ENCODE results near the gene MYH14.

Gene MYH14

DNA sequence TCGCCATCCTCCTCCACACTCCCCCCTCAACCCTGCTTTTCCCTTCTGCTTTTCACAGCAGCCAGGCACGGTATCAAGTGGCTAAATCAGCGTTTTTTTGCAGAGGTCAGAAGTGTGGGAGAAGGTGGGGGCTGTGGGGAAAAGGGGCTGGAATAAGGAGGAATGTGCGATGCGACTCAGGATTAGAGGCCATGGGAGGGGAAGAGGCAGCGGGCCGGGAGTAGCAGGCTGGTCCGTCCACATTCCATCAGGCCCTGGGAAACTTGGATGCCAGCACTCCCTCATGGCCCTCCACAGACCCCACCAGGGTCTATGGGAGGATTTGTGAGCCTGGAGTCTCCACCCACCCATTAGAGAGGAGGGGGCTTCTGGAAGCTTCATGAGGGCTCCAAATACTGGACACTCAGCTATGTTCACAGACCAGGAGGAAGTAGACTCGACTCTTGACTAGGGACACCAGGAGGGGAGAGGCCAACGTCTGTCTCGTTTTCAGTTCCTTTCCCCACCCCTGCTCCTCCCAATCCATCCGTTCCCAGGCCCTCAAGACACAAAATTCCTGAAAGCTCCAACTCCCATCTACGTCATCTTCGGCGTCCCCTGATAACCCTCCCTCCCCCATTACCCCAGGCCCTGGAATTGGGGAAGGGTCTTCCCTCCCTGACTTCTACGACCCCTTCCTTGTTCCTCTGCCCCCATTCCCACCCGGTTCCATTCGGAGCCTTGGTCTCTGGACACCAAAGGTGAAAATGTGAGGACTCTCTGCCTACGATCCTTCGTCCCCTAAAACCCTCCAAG is 129.0 kb downstream of the MYH14 start:
- peaks cover 12% of the 10 kb centered on the region for H4K20me1 ChIP-seq (ENCODE audit: control insufficient read depth, insufficient read depth, low read depth, low read length)
- TF ChIP-seq EZH2phosphoT487 (IDR thresholded peaks at IDR 0.05; ENCODE audit: borderline replicate concordance, low read length): no peak
- TF ChIP-seq, protein P1, sequence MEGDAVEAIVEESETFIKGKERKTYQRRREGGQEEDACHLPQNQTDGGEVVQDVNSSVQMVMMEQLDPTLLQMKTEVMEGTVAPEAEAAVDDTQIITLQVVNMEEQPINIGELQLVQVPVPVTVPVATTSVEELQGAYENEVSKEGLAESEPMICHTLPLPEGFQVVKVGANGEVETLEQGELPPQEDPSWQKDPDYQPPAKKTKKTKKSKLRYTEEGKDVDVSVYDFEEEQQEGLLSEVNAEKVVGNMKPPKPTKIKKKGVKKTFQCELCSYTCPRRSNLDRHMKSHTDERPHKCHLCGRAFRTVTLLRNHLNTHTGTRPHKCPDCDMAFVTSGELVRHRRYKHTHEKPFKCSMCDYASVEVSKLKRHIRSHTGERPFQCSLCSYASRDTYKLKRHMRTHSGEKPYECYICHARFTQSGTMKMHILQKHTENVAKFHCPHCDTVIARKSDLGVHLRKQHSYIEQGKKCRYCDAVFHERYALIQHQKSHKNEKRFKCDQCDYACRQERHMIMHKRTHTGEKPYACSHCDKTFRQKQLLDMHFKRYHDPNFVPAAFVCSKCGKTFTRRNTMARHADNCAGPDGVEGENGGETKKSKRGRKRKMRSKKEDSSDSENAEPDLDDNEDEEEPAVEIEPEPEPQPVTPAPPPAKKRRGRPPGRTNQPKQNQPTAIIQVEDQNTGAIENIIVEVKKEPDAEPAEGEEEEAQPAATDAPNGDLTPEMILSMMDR (IDR thresholded peaks at IDR 0.05; ENCODE audit: low read depth, low read length, poor library complexity, severe bottlenecking): no peak
- H3K9me2 ChIP-seq (replicated peaks; ENCODE audit: control insufficient read depth, low read length): no peaks in the 10 kb centered on the region
- peak overlapping the region; percentile 99 for H3K4me2 ChIP-seq (ENCODE audit: low read length)
- H3K27ac ChIP-seq (ENCODE audit: low read depth, low read length): peak overlapping the region; percentile 85
- H3K27me3 ChIP-seq (ENCODE audit: control insufficient read depth, low read length): peaks cover 9% of the 10 kb centered on the region
- H3K4me3 ChIP-seq (ENCODE audit: low read length): peak overlapping the region; percentile 84
- H3K79me2 ChIP-seq (ENCODE audit: control insufficient read depth, low read length): peaks cover 29% of the 10 kb centered on the region
- peaks cover 73% of the 10 kb centered on the region for H3K4me1 ChIP-seq (ENCODE audit: control insufficient read depth, low read length)
- H3K36me3 ChIP-seq (ENCODE audit: control insufficient read depth, low read length): peaks cover 53% of the 10 kb centered on the region
- peaks cover 29% of the 10 kb centered on the region for H3F3A ChIP-seq (ENCODE audit: control insufficient read depth, insufficient read depth)
- H3K9me3 ChIP-seq (ENCODE audit: control insufficient read depth, insufficient read depth, low read length): no peaks in the 10 kb centered on the region

DNA sequence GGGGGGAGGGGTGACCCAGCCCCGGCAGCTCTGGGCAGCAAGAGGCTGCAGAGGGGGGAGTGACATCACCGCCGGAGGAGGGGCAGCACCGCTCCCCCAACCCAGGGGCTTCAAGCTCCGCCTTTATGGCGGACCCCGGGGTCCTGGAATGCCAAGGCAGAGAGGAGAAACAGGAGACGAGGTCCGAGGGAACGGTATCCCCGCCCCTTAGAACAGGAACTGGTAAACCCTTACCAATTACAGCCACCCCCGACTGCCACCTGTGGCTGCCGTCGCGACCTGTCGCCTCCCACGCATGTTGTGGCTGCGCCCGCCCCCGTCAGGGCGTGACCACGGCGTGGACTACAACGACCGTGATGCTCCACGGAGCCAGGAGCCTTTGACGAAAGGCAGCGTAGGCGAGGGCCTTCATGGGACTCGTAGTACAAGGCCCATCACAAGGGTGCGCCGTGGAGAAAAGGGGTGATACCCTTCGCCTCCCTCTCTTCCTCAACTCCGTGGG is 129.9 kb downstream of the MYH14 start:
- Histone ChIP-seq H3K4me1 (ENCODE audit: control insufficient read depth, low read length) (peaks cover 67% of the 10 kb centered on the region), H3K79me2 (ENCODE audit: control insufficient read depth, low read length) (peaks cover 37% of the 10 kb centered on the region), H3K4me2 (ENCODE audit: low read length) (peak overlapping the region; percentile 99), H3K4me3 (ENCODE audit: low read length) (peak overlapping the region; percentile 84), H3K27me3 (ENCODE audit: control insufficient read depth, low read length) (peaks cover 2% of the 10 kb centered on the region; the same call in 1 of the 2 replicates), H4K20me1 (ENCODE audit: control insufficient read depth, insufficient read depth, low read depth, low read length) (peaks cover 10% of the 10 kb centered on the region), H3K9me2 (replicated peaks; ENCODE audit: control insufficient read depth, low read length) (no peaks in the 10 kb centered on the region), H3K27ac (ENCODE audit: low read depth, low read length) (peak overlapping the region; percentile 85), H3F3A (ENCODE audit: control insufficient read depth, insufficient read depth) (peaks cover 29% of the 10 kb centered on the region), H3K9me3 (ENCODE audit: control insufficient read depth, insufficient read depth, low read length) (no peaks in the 10 kb centered on the region), H3K36me3 (ENCODE audit: control insufficient read depth, low read length) (peaks cover 61% of the 10 kb centered on the region)
- TF ChIP-seq EZH2phosphoT487 (IDR thresholded peaks at IDR 0.05; ENCODE audit: borderline replicate concordance, low read length): no peak
- TF ChIP-seq, protein P1 (IDR thresholded peaks at IDR 0.05; ENCODE audit: low read depth, low read length, poor library complexity, severe bottlenecking): peak; percentile 8

DNA sequence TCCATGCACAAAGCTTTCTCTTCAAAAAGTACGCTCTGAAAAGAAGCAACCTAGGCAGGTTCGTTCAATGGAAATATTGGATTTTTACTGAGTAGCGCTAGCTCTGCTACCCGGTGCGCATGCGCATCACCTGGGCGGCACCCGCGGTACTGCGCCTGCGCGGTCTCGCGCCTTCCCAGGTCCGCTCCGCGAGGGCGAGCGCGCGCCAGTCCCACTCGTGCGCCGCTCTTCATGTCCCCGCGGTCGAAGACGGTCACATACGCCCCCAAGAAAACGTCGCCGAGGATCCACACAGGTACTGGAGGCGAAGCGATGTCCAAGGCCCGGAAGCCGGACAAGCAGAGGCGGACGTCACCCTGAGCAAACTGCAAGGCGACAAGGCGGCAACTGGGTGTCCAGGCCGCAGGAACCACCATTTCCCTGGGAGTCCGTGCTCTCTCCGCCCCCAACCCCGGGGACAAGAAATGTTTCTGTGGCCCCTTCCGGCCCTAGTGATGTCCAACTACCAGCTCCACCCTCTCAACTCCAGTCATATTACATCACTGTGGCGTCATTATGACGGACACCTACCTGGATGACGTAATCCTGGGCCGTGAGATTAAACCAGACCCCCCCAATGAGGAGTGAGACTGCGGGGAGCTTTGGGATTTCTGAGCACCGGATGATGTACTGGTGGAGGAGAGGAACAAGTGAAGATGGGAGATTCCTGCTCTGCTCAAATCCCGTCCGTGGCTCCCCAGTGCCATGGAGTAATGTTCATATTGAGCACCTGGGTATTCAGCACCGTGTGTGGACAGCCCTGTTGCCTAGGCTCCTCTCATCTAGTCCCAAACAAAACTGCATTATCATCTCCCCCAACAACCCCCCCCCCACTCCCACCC is 130.6 kb downstream of the MYH14 start:
- peaks cover 30% of the 10 kb centered on the region for H3F3A ChIP-seq (ENCODE audit: control insufficient read depth, insufficient read depth)
- H3K4me3 ChIP-seq (ENCODE audit: low read length): peak overlapping the region; percentile 84
- peak overlapping the region; percentile 99 for H3K4me2 ChIP-seq (ENCODE audit: low read length)
- no peaks in the 10 kb centered on the region for H3K9me2 ChIP-seq (replicated peaks; ENCODE audit: control insufficient read depth, low read length)
- peak overlapping the region; percentile 85 for H3K27ac ChIP-seq (ENCODE audit: low read depth, low read length)
- H3K36me3 ChIP-seq (ENCODE audit: control insufficient read depth, low read length): peaks cover 67% of the 10 kb centered on the region
- H3K9me3 ChIP-seq (ENCODE audit: control insufficient read depth, insufficient read depth, low read length): no peaks in the 10 kb centered on the region
- peaks cover 64% of the 10 kb centered on the region for H3K4me1 ChIP-seq (ENCODE audit: control insufficient read depth, low read length)
- peaks cover 10% of the 10 kb centered on the region for H4K20me1 ChIP-seq (ENCODE audit: control insufficient read depth, insufficient read depth, low read depth, low read length)
- TF ChIP-seq EZH2phosphoT487 (IDR thresholded peaks at IDR 0.05; ENCODE audit: borderline replicate concordance, low read length): no peak
- TF ChIP-seq, protein P1 (IDR thresholded peaks at IDR 0.05; ENCODE audit: low read depth, low read length, poor library complexity, severe bottlenecking): no peak
- H3K27me3 ChIP-seq (ENCODE audit: control insufficient read depth, low read length): no peaks in the 10 kb centered on the region
- peaks cover 44% of the 10 kb centered on the region for H3K79me2 ChIP-seq (ENCODE audit: control insufficient read depth, low read length)

Data from DOHH2 (cell line).